ENCODE measurements around the gene RGL1. TPM values are rescaled to one million over a fixed set of nuclear protein-coding genes. Genes with fewer than 3 reads are reported as not detected.

The RGL1 gene
- total RNA-seq, 1 experiment from 2014 or later: 1.5 TPM

- no TSS peak for BruUV-seq (replicated peaks)
- H3K4me1 ChIP-seq (ENCODE audit: insufficient read depth, low read length): peaks cover 22% of the 10 kb centered on the region
- H3K79me2 ChIP-seq (ENCODE audit: low read length): no peaks in the 10 kb centered on the region
- no peak overlapping the region for H3K27ac ChIP-seq (ENCODE audit: low read length)
- no peaks in the 10 kb centered on the region for H4K20me1 ChIP-seq (ENCODE audit: low read length)
- no peaks in the 10 kb centered on the region for H3K9me2 ChIP-seq (replicated peaks; ENCODE audit: low read length)
- TF ChIP-seq EZH2phosphoT487 (IDR thresholded peaks at IDR 0.05; ENCODE audit: borderline replicate concordance, low read length) (no peak), CTCF (conservative IDR thresholded peaks at IDR 0.05; ENCODE audit: low read depth, low read length) (no peak), EZH2 (IDR thresholded peaks at IDR 0.05; ENCODE audit: low read length, unreplicated experiment) (no peak)
- CTCF ChIA-PET: no interaction called here
- H3F3A ChIP-seq (ENCODE audit: low read length, unreplicated experiment): peaks cover 4% of the 10 kb centered on the region
- no peak overlapping the region for H3K4me2 ChIP-seq (ENCODE audit: low read length)
- POLR2A ChIA-PET (ENCODE audit: unreplicated experiment): no interaction called here
- H2AFZ ChIP-seq (ENCODE audit: low read length): no peak overlapping the region
- no peak for ATAC-seq
- no peak for DNase-seq
- no peak overlapping the region for H3K4me3 ChIP-seq (ENCODE audit: low read length)
- intact Hi-C loops (cut with micrococcal nuclease): no loop called here
- no peaks in the 10 kb centered on the region for H3K27me3 ChIP-seq (ENCODE audit: low read length)
- no peaks in the 10 kb centered on the region for H3K36me3 ChIP-seq (ENCODE audit: low read depth, low read length)
- H3K9ac ChIP-seq (ENCODE audit: low read length): no peak overlapping the region
- no peaks in the 10 kb centered on the region for H3K9me3 ChIP-seq (ENCODE audit: low read length)
Measured at GRCh38 chr1:183872403-183872802, 67.5 kb downstream of the RGL1 start.

- intact Hi-C loops (cut with micrococcal nuclease): no loop called here
- H3K4me3 ChIP-seq (ENCODE audit: low read length): no peak overlapping the region
- no peak overlapping the region for H2AFZ ChIP-seq (ENCODE audit: low read length)
- no peaks in the 10 kb centered on the region for H3K79me2 ChIP-seq (ENCODE audit: low read length)
- DNase-seq (no peak), ATAC-seq (no peak)
- ChIA-PET CTCF (no interaction called here), POLR2A (ENCODE audit: unreplicated experiment) (no interaction called here)
- no peaks in the 10 kb centered on the region for H3K36me3 ChIP-seq (ENCODE audit: low read depth, low read length)
- no peak overlapping the region for H3K27ac ChIP-seq (ENCODE audit: low read length)
- no peaks in the 10 kb centered on the region for H4K20me1 ChIP-seq (ENCODE audit: low read length)
- no peaks in the 10 kb centered on the region for H3K9me3 ChIP-seq (ENCODE audit: low read length)
- H3K4me1 ChIP-seq (ENCODE audit: insufficient read depth, low read length): peaks cover 22% of the 10 kb centered on the region
- no peaks in the 10 kb centered on the region for H3K27me3 ChIP-seq (ENCODE audit: low read length)
- no peak overlapping the region for H3K9ac ChIP-seq (ENCODE audit: low read length)
- H3K9me2 ChIP-seq (replicated peaks; ENCODE audit: low read length): no peaks in the 10 kb centered on the region
- no peak overlapping the region for H3K4me2 ChIP-seq (ENCODE audit: low read length)
- no TSS peak for BruUV-seq (replicated peaks)
- TF ChIP-seq EZH2phosphoT487 (IDR thresholded peaks at IDR 0.05; ENCODE audit: borderline replicate concordance, low read length): no peak
- no peak for TF ChIP-seq CTCF (conservative IDR thresholded peaks at IDR 0.05; ENCODE audit: low read depth, low read length)
- TF ChIP-seq EZH2 (IDR thresholded peaks at IDR 0.05; ENCODE audit: low read length, unreplicated experiment): no peak
- H3F3A ChIP-seq (ENCODE audit: low read length, unreplicated experiment): peaks cover 4% of the 10 kb centered on the region
Measured at GRCh38 chr1:183873642-183874041, 68.7 kb downstream of the RGL1 start.

GRCh38 chr1:183876309-183876708, 71.4 kb downstream of the RGL1 start:
- H3F3A ChIP-seq (ENCODE audit: low read length, unreplicated experiment): peaks cover 4% of the 10 kb centered on the region
- H3K4me2 ChIP-seq (ENCODE audit: low read length): no peak overlapping the region
- H4K20me1 ChIP-seq (ENCODE audit: low read length): no peaks in the 10 kb centered on the region
- peaks cover 12% of the 10 kb centered on the region for H3K4me1 ChIP-seq (ENCODE audit: insufficient read depth, low read length)
- H3K27me3 ChIP-seq (ENCODE audit: low read length): no peaks in the 10 kb centered on the region
- no peak overlapping the region for H2AFZ ChIP-seq (ENCODE audit: low read length)
- POLR2A ChIA-PET (ENCODE audit: unreplicated experiment): no interaction called here
- H3K9ac ChIP-seq (ENCODE audit: low read length): no peak overlapping the region
- DNase-seq: no peak
- H3K9me2 ChIP-seq (replicated peaks; ENCODE audit: low read length): no peaks in the 10 kb centered on the region
- H3K27ac ChIP-seq (ENCODE audit: low read length): no peak overlapping the region
- H3K9me3 ChIP-seq (ENCODE audit: low read length): no peaks in the 10 kb centered on the region
- CTCF ChIA-PET: no interaction called here
- no peak overlapping the region for H3K4me3 ChIP-seq (ENCODE audit: low read length)
- no peaks in the 10 kb centered on the region for H3K36me3 ChIP-seq (ENCODE audit: low read depth, low read length)
- TF ChIP-seq CTCF (conservative IDR thresholded peaks at IDR 0.05; ENCODE audit: low read depth, low read length): no peak
- no peak for TF ChIP-seq EZH2 (IDR thresholded peaks at IDR 0.05; ENCODE audit: low read length, unreplicated experiment)
- TF ChIP-seq EZH2phosphoT487 (IDR thresholded peaks at IDR 0.05; ENCODE audit: borderline replicate concordance, low read length): no peak
- ATAC-seq: no peak
- no peaks in the 10 kb centered on the region for H3K79me2 ChIP-seq (ENCODE audit: low read length)
- no TSS peak for BruUV-seq (replicated peaks)
- intact Hi-C loops (cut with micrococcal nuclease): no loop called here

All from PC-3 (cell line).